SK-N-SH (cell line): ENCODE measurements around the gene FAM200C. TPM values are rescaled to one million over a fixed set of nuclear protein-coding genes. Genes with fewer than 3 reads are reported as not detected.

Experiments used
- CTCF ChIA-PET: fragments of 300-600, 350-600 bp; formaldehyde crosslinking; extraction: SDS; loops from one replicate; lab custom pipeline; 2021; lab: Yijun Ruan, JAX
- POLR2A ChIA-PET: fragments of 350-600 bp; sonication (Branson Sonifier 250); formaldehyde crosslinking; extraction: SDS; loops from one replicate; lab custom pipeline; 2020; ENCODE audit warnings: antibody characterized with exemption, inconsistent platforms; lab: Yijun Ruan, JAX
- DNase-seq: peaks from one replicate; pipeline ENCODE4 v3.0.0; 2012
- H2AFZ ChIP-seq: fragments of 200-600 bp; sonication (generic); 2 replicates; pipeline ENCODE4 v1.8.1; 2016; ENCODE audit warnings: antibody characterized with exemption, mild to moderate bottlenecking, low read depth
- H3F3A ChIP-seq: fragments of 200-600 bp; sonication (generic); replicated peaks from 2 replicates; pipeline ENCODE3; 2016; ENCODE audit warnings: antibody characterized with exemption, mild to moderate bottlenecking; ENCODE audit not compliant: insufficient read depth
- H3K27ac ChIP-seq, 2 experiments: fragments of 200-500 bp in 1 of 2; fragments of 200-600 bp in 1 of 2; sonication (Bioruptor generic) in 1 of 2; sonication (generic), shearing (Covaris generic) in 1 of 2; 2 replicates each; pipeline versions ENCODE4 v1.5.1 to v1.6.1; 2014 to 2016; ENCODE audit warnings: low read depth in 2 of 2, inconsistent platforms in 1 of 2, low read length in 1 of 2, mild to moderate bottlenecking in 1 of 2, mixed read lengths in 1 of 2
- H3K27me3 ChIP-seq: fragments of 200-600 bp; sonication (generic), shearing (Covaris generic); 2 replicates; pipeline ENCODE4 v1.6.1; 2016; ENCODE audit warnings: mixed run types; ENCODE audit not compliant: insufficient read depth
- H3K36me3 ChIP-seq, 2 experiments: fragments of 200-500 bp in 1 of 2; fragments of 200-600 bp in 1 of 2; sonication (Bioruptor generic) in 1 of 2; sonication (generic) in 1 of 2; replicated peaks in 1 of 2; 2 replicates each; pipeline versions ENCODE3 to v1.5.1; 2014 to 2016; ENCODE audit warnings: low read length in 1 of 2, mild to moderate bottlenecking in 1 of 2; ENCODE audit not compliant: insufficient read depth in 2 of 2, control insufficient read depth in 1 of 2
- H3K4me1 ChIP-seq, 2 experiments: fragments of 200-500 bp in 1 of 2; fragments of 200-600 bp in 1 of 2; sonication (Bioruptor generic) in 1 of 2; sonication (generic), shearing (Covaris generic) in 1 of 2; 2 replicates each; pipeline versions ENCODE4 v1.5.1 to v1.6.1; 2014 to 2016; ENCODE audit warnings: low read depth in 1 of 2, low read length in 1 of 2, mixed run types in 1 of 2; ENCODE audit not compliant: insufficient read depth in 2 of 2, control insufficient read depth in 1 of 2
- H3K4me2 ChIP-seq: fragments of 200-600 bp; sonication (generic), shearing (Covaris generic); 2 replicates; pipeline ENCODE4 v1.6.1; 2017; ENCODE audit warnings: mixed run types
- H3K4me3 ChIP-seq, 2 experiments: fragments of 200-500 bp in 1 of 2; fragments of 200-600 bp in 1 of 2; sonication (Bioruptor generic) in 1 of 2; sonication (generic), shearing (Covaris generic) in 1 of 2; 2 replicates each; pipeline versions ENCODE4 v1.5.1 to v1.8.1; 2014 to 2016; ENCODE audit warnings: low read depth in 2 of 2, inconsistent platforms in 1 of 2, low read length in 1 of 2, mild to moderate bottlenecking in 1 of 2, mixed read lengths in 1 of 2, moderate library complexity in 1 of 2
- H3K79me2 ChIP-seq: fragments of 200-600 bp; sonication (generic); 2 replicates; pipeline ENCODE4 v1.8.1; 2017; ENCODE audit warnings: mild to moderate bottlenecking; ENCODE audit not compliant: insufficient read depth
- H3K9ac ChIP-seq: fragments of 200-600 bp; sonication (generic); 2 replicates; pipeline ENCODE4 v1.6.1; 2017; ENCODE audit warnings: mixed run types
- H3K9me2 ChIP-seq: fragments of 200-600 bp; sonication (generic); 2 replicates; pipeline ENCODE4 v1.6.1; 2017; ENCODE audit warnings: mixed run types
- H3K9me3 ChIP-seq: fragments of 200-600 bp; sonication (generic); 2 replicates; pipeline ENCODE4 v1.6.1; 2017; ENCODE audit warnings: mixed run types, mild to moderate bottlenecking, moderate library complexity
- H4K20me1 ChIP-seq: fragments of 200-600 bp; sonication (generic); 2 replicates; pipeline ENCODE4 v1.6.1; 2017; ENCODE audit warnings: mild to moderate bottlenecking, mixed run types; ENCODE audit not compliant: insufficient read depth
- EZH2phosphoT487 ChIP-seq: fragments of 200-600 bp; sonication (generic); IDR thresholded peaks from 2 replicates; pipeline ENCODE4 v1.6.1; 2017; ENCODE audit warnings: low read depth, mixed run types, mild to moderate bottlenecking, antibody characterized with exemption, moderate library complexity, borderline replicate concordance
- GABPA ChIP-seq: IDR thresholded peaks from 2 replicates; pipeline ENCODE4 v1.4.0; 2012; ENCODE audit warnings: low read depth, mild to moderate bottlenecking
- GATA2 ChIP-seq: sonication (generic); formaldehyde crosslinking; IDR thresholded peaks from 2 replicates; pipeline ENCODE4 v1.5.0; 2020; ENCODE audit warnings: mild to moderate bottlenecking, missing genetic modification reagents
- IRF3 ChIP-seq: fragments of 150-350 bp; IDR thresholded peaks from 2 replicates; pipeline ENCODE4 v1.6.1; 2016; ENCODE audit warnings: mild to moderate bottlenecking, low read depth, low read length
- JUND ChIP-seq: IDR thresholded peaks from 2 replicates; pipeline ENCODE4 v1.4.0; 2012
- MEF2A ChIP-seq: IDR thresholded peaks from 2 replicates; pipeline ENCODE4 v1.4.0; 2012; ENCODE audit warnings: low read depth, borderline replicate concordance
- NRF1 ChIP-seq: IDR thresholded peaks from 2 replicates; pipeline ENCODE4 v1.6.1; 2012; ENCODE audit warnings: low read depth, mild to moderate bottlenecking, low read length
- POLR2AphosphoS5 ChIP-seq: IDR thresholded peaks from 2 replicates; pipeline ENCODE4 v1.6.1; 2012; ENCODE audit warnings: low read depth, low read length
- RAD21 ChIP-seq: IDR thresholded peaks from 2 replicates; pipeline ENCODE4 v1.6.1; 2012; ENCODE audit warnings: mild to moderate bottlenecking, low read length
- SIN3A ChIP-seq: IDR thresholded peaks from 2 replicates; pipeline ENCODE4 v1.6.1; 2012; ENCODE audit warnings: low read depth, mild to moderate bottlenecking, low read length, moderate library complexity, borderline replicate concordance
- TAF1 ChIP-seq: IDR thresholded peaks from 2 replicates; pipeline ENCODE4 v1.6.1; 2012; ENCODE audit warnings: low read depth, mild to moderate bottlenecking, low read length, moderate library complexity, borderline replicate concordance
- TEAD4 ChIP-seq: IDR thresholded peaks from 2 replicates; pipeline ENCODE4 v1.4.0; 2012; ENCODE audit warnings: mild to moderate bottlenecking, borderline replicate concordance; ENCODE audit not compliant: insufficient read depth
- USF1 ChIP-seq: IDR thresholded peaks from 2 replicates; pipeline ENCODE4 v1.4.0; 2012; ENCODE audit warnings: low read depth, borderline replicate concordance
- YY1 ChIP-seq: IDR thresholded peaks from 2 replicates; pipeline ENCODE4 v1.4.0; 2012; ENCODE audit warnings: low read depth, mild to moderate bottlenecking
- WGBS: methylation state at CpG from one replicate; pipeline ENCODE4 v1.1.6; 2017; ENCODE audit warnings: low lambda C conversion rate; 5-methylcytosine and 5-hydroxymethylcytosine counted together
- polyA plus RNA-seq, 3 experiments: library from polyadenylated mRNA; depleted of rRNA; stranded (reverse); fragments of >200 nt; gene quantifications; 2 replicates each; pipeline ENCODE4 v1.2.3, GENCODE V29; 2012
- TF ChIP-seq, protein P1 (sequence below): fragments of 200-600 bp; sonication (generic); IDR thresholded peaks from 2 replicates; pipeline ENCODE4 v1.6.1; 2017; ENCODE audit warnings: antibody characterized with exemption, mild to moderate bottlenecking, moderate library complexity

The FAM200C gene
- polyA plus RNA-seq, 1 of the 3 experiments (the other 2 are of a cell fraction): 1.5 TPM

DNA sequence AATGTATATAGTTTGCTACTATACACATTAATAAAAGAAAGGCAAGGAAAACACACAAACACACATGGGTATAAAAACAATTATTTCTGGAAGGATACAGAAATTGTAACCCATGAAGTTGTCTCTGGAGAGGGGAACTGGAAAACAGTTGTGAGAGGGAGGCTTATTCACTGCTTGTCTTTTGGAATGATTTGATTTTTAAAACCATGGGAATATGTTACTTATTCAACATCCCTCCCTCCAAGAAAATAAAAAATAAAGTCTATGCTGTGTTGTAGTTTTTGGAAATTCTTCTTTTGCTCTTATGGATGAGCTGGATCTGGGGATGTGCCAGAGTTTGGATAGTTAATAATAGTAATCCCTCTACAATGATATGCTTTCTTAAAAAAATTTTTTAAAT lies 23.4 kb downstream of the FAM200C start:
- H3K27ac ChIP-seq: no peak overlapping the region
- H3K4me2 ChIP-seq: no peak overlapping the region
- no peak overlapping the region for H3K9ac ChIP-seq
- peaks cover 3% of the 10 kb centered on the region for H3F3A ChIP-seq
- H3K4me3 ChIP-seq: no peak overlapping the region
- H3K9me2 ChIP-seq: no peaks in the 10 kb centered on the region
- H3K27me3 ChIP-seq: no peaks in the 10 kb centered on the region; the same call in 1 of the 2 replicates
- no peaks in the 10 kb centered on the region for H3K79me2 ChIP-seq
- TF ChIP-seq IRF3: no peak
- TF ChIP-seq MEF2A: no peak
- no peak for TF ChIP-seq YY1
- no peak for TF ChIP-seq EZH2phosphoT487
- TF ChIP-seq NRF1: no peak
- no peak for TF ChIP-seq POLR2AphosphoS5
- no peak for TF ChIP-seq TEAD4
- no peak for DNase-seq
- H2AFZ ChIP-seq: no peak overlapping the region
- no peaks in the 10 kb centered on the region for H3K36me3 ChIP-seq
- no peaks in the 10 kb centered on the region for H3K4me1 ChIP-seq
- POLR2A ChIA-PET: no interaction called here
- H3K9me3 ChIP-seq: no peaks in the 10 kb centered on the region
- CTCF ChIA-PET: interaction anchor here (10.1 kb wide), 1 partner anchor 15 kb away, joined by 67 read pairs; no protein-coding TSS in a partner anchor
- no peaks in the 10 kb centered on the region for H4K20me1 ChIP-seq

GRCh38 chr5:160375701-160376100 lies 24.2 kb downstream of the FAM200C start:
- ChIA-PET CTCF (interaction anchor here (10.1 kb wide), 1 partner anchor 16 kb away, joined by 67 read pairs; no protein-coding TSS in a partner anchor), POLR2A (no interaction called here)
- Histone ChIP-seq H2AFZ (no peak overlapping the region), H3K4me1 (peaks cover 0 to 4% of the 10 kb centered on the region in 2 experiments; a peak in 1 of 4 replicates), H3K9ac (no peak overlapping the region), H3K4me2 (no peak overlapping the region), H3F3A (peaks cover 3% of the 10 kb centered on the region), H3K9me2 (no peaks in the 10 kb centered on the region), H3K27me3 (no peaks in the 10 kb centered on the region; the same call in 1 of the 2 replicates), H3K4me3 (no peak overlapping the region), H3K9me3 (no peaks in the 10 kb centered on the region), H3K27ac (no peak overlapping the region), H3K36me3 (no peaks in the 10 kb centered on the region), H4K20me1 (no peaks in the 10 kb centered on the region), H3K79me2 (no peaks in the 10 kb centered on the region)
- WGBS: 58% methylated on average over 2 of the region's 2 CpGs
- no peak for DNase-seq
- TF ChIP-seq JUND (no peak), YY1 (no peak), GABPA (no peak), GATA2 (no peak), RAD21 (no peak), USF1 (no peak), TAF1 (no peak), SIN3A (no peak)
- TF ChIP-seq, protein P1, sequence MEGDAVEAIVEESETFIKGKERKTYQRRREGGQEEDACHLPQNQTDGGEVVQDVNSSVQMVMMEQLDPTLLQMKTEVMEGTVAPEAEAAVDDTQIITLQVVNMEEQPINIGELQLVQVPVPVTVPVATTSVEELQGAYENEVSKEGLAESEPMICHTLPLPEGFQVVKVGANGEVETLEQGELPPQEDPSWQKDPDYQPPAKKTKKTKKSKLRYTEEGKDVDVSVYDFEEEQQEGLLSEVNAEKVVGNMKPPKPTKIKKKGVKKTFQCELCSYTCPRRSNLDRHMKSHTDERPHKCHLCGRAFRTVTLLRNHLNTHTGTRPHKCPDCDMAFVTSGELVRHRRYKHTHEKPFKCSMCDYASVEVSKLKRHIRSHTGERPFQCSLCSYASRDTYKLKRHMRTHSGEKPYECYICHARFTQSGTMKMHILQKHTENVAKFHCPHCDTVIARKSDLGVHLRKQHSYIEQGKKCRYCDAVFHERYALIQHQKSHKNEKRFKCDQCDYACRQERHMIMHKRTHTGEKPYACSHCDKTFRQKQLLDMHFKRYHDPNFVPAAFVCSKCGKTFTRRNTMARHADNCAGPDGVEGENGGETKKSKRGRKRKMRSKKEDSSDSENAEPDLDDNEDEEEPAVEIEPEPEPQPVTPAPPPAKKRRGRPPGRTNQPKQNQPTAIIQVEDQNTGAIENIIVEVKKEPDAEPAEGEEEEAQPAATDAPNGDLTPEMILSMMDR: no peak
